Endothelial cell of umbilical vein (primary cell): Measurements from ENCODE around the gene PRTN3. TPM values are rescaled to one million over a fixed set of nuclear protein-coding genes. Genes with fewer than 3 reads are reported as not detected.

ENCODE experiments used
- BruUV-seq: library from RNA; stranded (reverse); fragments of 400-500 nt; replicated peaks from 2 replicates; lab custom pipeline; 2021; lab: Mats Ljungman, UMichigan
- CTCF ChIA-PET: fragments of 300-600, 350-600 bp; sonication (Branson Sonifier 250); formaldehyde crosslinking; loops from one replicate; lab custom pipeline; 2021; ENCODE audit warnings: antibody characterized with exemption, inconsistent platforms; lab: Charles Lee
- POLR2A ChIA-PET: fragments of 300-600, 350-600 bp; sonication (Branson Sonifier 250); formaldehyde crosslinking; loops from one replicate; lab custom pipeline; 2021; ENCODE audit warnings: antibody characterized with exemption, inconsistent platforms; lab: Charles Lee
- DNase-seq: peaks from one replicate; pipeline ENCODE4 v3.0.0-alpha.2; 2011; ENCODE audit warnings: low read depth, low spot score
- FAIRE-seq: peaks from 2 replicates; lab custom pipeline; 2011; peaks lifted over from hg19 to GRCh38; lab: Jason Lieb, UNC
- H2AFZ ChIP-seq: 2 replicates; pipeline ENCODE4 v1.6.0; 2012; ENCODE audit warnings: low read depth, low read length, control low read depth, inconsistent platforms
- H3K27ac ChIP-seq: 2 replicates; pipeline ENCODE4 v1.5.1; 2011; ENCODE audit warnings: low read depth, mild to moderate bottlenecking, control low read depth, low read length, moderate library complexity; ENCODE audit not compliant: insufficient read depth
- H3K27me3 ChIP-seq, 2 experiments: 2 replicates each; pipeline versions ENCODE4 v1.6.0 to v1.6.1; 2011; ENCODE audit warnings: low read length in 2 of 2, mixed read lengths in 1 of 2; ENCODE audit not compliant: control insufficient read depth in 2 of 2, insufficient read depth in 2 of 2
- H3K36me3 ChIP-seq, 2 experiments: 2 replicates in 1 of 2; 3 replicates in 1 of 2; pipeline ENCODE4 v1.5.1; 2011; ENCODE audit warnings: low read length in 2 of 2, mild to moderate bottlenecking in 1 of 2, moderate library complexity in 1 of 2; ENCODE audit not compliant: control insufficient read depth in 2 of 2, insufficient read depth in 2 of 2; ENCODE audit errors: extremely low read depth in 1 of 2
- H3K4me1 ChIP-seq: 3 replicates; pipeline ENCODE4 v1.5.1; 2011; ENCODE audit warnings: mild to moderate bottlenecking, low read length; ENCODE audit not compliant: control insufficient read depth, insufficient read depth; ENCODE audit errors: extremely low read depth
- H3K4me2 ChIP-seq: 2 replicates; pipeline ENCODE4 v1.6.1; 2011; ENCODE audit warnings: low read length, control low read depth, mixed read lengths; ENCODE audit not compliant: insufficient read depth
- H3K4me3 ChIP-seq, 3 experiments: fragments of 200-600 bp in 1 of 3; sonication (generic), shearing (Covaris generic) in 1 of 3; replicated peaks in 1 of 3; 2 replicates each; pipeline ENCODE4 v1.5.1; 2011 to 2016; ENCODE audit warnings: control low read depth in 3 of 3, low read length in 3 of 3, mild to moderate bottlenecking in 2 of 3, inconsistent platforms in 1 of 3, low read depth in 1 of 3, moderate library complexity in 1 of 3; ENCODE audit not compliant: insufficient read depth in 1 of 3
- H3K79me2 ChIP-seq: 2 replicates; pipeline ENCODE4 v1.6.0; 2012; ENCODE audit warnings: low read length, inconsistent platforms; ENCODE audit not compliant: control insufficient read depth, insufficient read depth
- H3K9ac ChIP-seq: replicated peaks from 2 replicates; pipeline ENCODE3; 2011; ENCODE audit warnings: low read length, control low read depth; ENCODE audit not compliant: insufficient read depth; ENCODE audit errors: extremely low read depth
- H3K9me1 ChIP-seq: replicated peaks from 3 replicates; pipeline ENCODE4 v1.6.0; 2011; ENCODE audit warnings: mild to moderate bottlenecking, low read length; ENCODE audit not compliant: control insufficient read depth, insufficient read depth; ENCODE audit errors: extremely low read depth
- H3K9me3 ChIP-seq: replicated peaks from 2 replicates; pipeline ENCODE4 v1.5.1; 2012; ENCODE audit warnings: low read length, inconsistent platforms; ENCODE audit not compliant: control insufficient read depth, insufficient read depth
- H4K20me1 ChIP-seq: replicated peaks from 2 replicates; pipeline ENCODE3; 2011; ENCODE audit warnings: mild to moderate bottlenecking, low read length; ENCODE audit not compliant: control insufficient read depth, insufficient read depth; ENCODE audit errors: extremely low read depth
- EZH2 ChIP-seq: IDR thresholded peaks from 2 replicates; pipeline ENCODE4 v1.6.1; 2012; ENCODE audit warnings: borderline replicate concordance, low read depth, mild to moderate bottlenecking, moderate library complexity, low read length, inconsistent platforms; ENCODE audit not compliant: severe bottlenecking
- GATA2 ChIP-seq: IDR thresholded peaks from 2 replicates; pipeline ENCODE4 v1.7.0; 2011; ENCODE audit warnings: low read depth, mild to moderate bottlenecking, moderate library complexity, mixed read lengths, low read length; ENCODE audit not compliant: insufficient read length, insufficient read depth
- JUN ChIP-seq: IDR thresholded peaks from 2 replicates; pipeline ENCODE4 v1.6.1; 2011; ENCODE audit warnings: borderline replicate concordance, low read depth; ENCODE audit not compliant: insufficient read length, insufficient read depth
- MYC ChIP-seq: IDR thresholded peaks from one replicate; pipeline ENCODE4 v1.6.1; 2011; ENCODE audit warnings: mild to moderate bottlenecking, low read depth, low read length
- POLR2A ChIP-seq: IDR thresholded peaks from 2 replicates; pipeline ENCODE4 v1.6.1; 2012; ENCODE audit warnings: low read depth, mild to moderate bottlenecking, control low read depth, low read length
- POLR2AphosphoS5 ChIP-seq: IDR thresholded peaks from 2 replicates; pipeline ENCODE4 v1.6.1; 2012; ENCODE audit warnings: low read depth, mild to moderate bottlenecking, control low read depth, low read length, moderate library complexity; ENCODE audit not compliant: insufficient read depth
- dilution Hi-C: fragments of 300-500 bp; cut with MboI; formaldehyde crosslinking; loops from one replicate; pipeline ENCODE4 v1.15.0; 2019; ENCODE audit warnings: low sequenced_read_pairs; ENCODE audit not compliant: extremely low pct_ligation_motif_present
- intact Hi-C: fragments of 100-400 bp; cut with micrococcal nuclease; formaldehyde crosslinking; loops from one replicate; pipeline ENCODE4 v1.10.0; 2022
- polyA plus RNA-seq, 4 experiments: library from polyadenylated mRNA; depleted of rRNA in 3 of 4; stranded (reverse) in 3 of 4; unstranded in 1 of 4; fragments of >200 nt; gene quantifications; 2 replicates each; pipeline versions ENCODE4 v1.2.1 to v1.2.3, GENCODE V29; 2011 to 2012; ENCODE audit warnings: missing spikeins in 1 of 4
- total RNA-seq: library from RNA; stranded (reverse); gene quantifications from 2 replicates; pipeline ENCODE4 v1.2.3, GENCODE V29; 2021
- TF ChIP-seq, protein P1 (sequence below): IDR thresholded peaks from 2 replicates; pipeline ENCODE4 v1.6.1; 2011; ENCODE audit not compliant: insufficient read depth, insufficient read length
- TF ChIP-seq, protein P2 (sequence below), 2 donors: IDR thresholded peaks; 1 replicate in 1 of 2; 2 replicates in 1 of 2; pipeline ENCODE4 v1.5.1; 2011; ENCODE audit warnings: low read length in 2 of 2, mild to moderate bottlenecking in 2 of 2, moderate library complexity in 2 of 2, control low read depth in 1 of 2, inconsistent platforms in 1 of 2, low read depth in 1 of 2; ENCODE audit not compliant: insufficient read depth in 1 of 2; ENCODE audit errors: extremely low read depth in 1 of 2

PRTN3 gene
- total and polyA plus RNA-seq, 2 donors (not counting 3 experiments of a cell fraction or from before 2014, with no cell fraction given), result not detected

DNA sequence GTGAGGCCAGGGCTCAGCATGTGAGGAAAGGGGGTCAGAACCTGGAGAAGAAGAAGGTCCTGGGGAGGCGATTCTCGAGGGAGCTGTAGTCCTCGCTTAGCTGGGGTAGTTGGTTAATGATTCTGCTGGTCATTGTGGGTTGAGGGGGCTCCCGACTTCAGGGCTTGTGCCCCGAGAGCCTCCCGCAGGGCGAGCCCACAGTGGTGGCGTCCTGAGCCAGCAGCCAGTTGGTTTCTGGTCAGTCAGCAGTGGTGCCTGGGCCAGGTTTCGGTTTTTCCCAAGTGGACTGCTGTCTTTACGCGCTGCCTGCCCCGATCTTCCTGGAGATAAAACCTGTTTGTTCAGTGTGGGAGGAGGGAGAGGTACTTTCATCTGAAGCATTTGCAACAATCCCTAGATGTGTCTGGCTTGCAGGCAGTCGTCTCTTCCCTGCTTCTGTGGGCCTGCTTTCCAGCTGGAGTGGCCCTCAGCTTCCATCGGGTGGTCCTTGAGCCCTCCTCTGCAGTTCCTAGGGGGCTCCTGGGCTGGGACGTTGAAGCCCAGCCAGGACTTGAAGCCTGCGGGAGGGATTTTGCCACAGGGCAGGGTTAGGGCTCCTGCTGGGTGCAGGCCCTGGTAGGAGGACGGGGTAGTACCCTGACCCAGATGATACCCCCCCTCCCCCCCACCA lies 40.3 kb upstream of the PRTN3 start:
- dilution Hi-C loops (no loop called here), intact Hi-C loops (no loop called here)
- peak overlapping the region; percentile 56 for H3K9ac ChIP-seq
- ChIA-PET POLR2A (interaction anchor here (0.6 kb wide), 1 partner anchor 59 kb away, joined by 3 read pairs; no protein-coding TSS in a partner anchor), CTCF (interaction anchor here (0.8 to 5.5 kb wide), 4 partner anchors 12 to 66 kb away, joined by 3 to 32 read pairs (median 4); no protein-coding TSS in a partner anchor)
- no peak overlapping the region for H2AFZ ChIP-seq
- H3K4me3 ChIP-seq, result peak overlapping the region in 2 of 3 experiments; percentile 12 to 28
- H3K4me1 ChIP-seq, result peaks cover 38% of the 10 kb centered on the region
- no peak overlapping the region for H3K27ac ChIP-seq
- H4K20me1 ChIP-seq, result no peaks in the 10 kb centered on the region
- peaks cover 38 to 40% of the 10 kb centered on the region in 2 experiments for H3K36me3 ChIP-seq
- H3K9me3 ChIP-seq, result no peaks in the 10 kb centered on the region
- peak; percentile 23 for DNase-seq
- no peak for FAIRE-seq
- TF ChIP-seq GATA2 (peak; percentile 28), JUN (no peak)
- peaks cover 77% of the 10 kb centered on the region for H3K79me2 ChIP-seq
- BruUV-seq, result no TSS peak
- H3K27me3 ChIP-seq, result no peaks in the 10 kb centered on the region
- H3K9me1 ChIP-seq, result no peaks in the 10 kb centered on the region
- peak overlapping the region; percentile 86 for H3K4me2 ChIP-seq

DNA sequence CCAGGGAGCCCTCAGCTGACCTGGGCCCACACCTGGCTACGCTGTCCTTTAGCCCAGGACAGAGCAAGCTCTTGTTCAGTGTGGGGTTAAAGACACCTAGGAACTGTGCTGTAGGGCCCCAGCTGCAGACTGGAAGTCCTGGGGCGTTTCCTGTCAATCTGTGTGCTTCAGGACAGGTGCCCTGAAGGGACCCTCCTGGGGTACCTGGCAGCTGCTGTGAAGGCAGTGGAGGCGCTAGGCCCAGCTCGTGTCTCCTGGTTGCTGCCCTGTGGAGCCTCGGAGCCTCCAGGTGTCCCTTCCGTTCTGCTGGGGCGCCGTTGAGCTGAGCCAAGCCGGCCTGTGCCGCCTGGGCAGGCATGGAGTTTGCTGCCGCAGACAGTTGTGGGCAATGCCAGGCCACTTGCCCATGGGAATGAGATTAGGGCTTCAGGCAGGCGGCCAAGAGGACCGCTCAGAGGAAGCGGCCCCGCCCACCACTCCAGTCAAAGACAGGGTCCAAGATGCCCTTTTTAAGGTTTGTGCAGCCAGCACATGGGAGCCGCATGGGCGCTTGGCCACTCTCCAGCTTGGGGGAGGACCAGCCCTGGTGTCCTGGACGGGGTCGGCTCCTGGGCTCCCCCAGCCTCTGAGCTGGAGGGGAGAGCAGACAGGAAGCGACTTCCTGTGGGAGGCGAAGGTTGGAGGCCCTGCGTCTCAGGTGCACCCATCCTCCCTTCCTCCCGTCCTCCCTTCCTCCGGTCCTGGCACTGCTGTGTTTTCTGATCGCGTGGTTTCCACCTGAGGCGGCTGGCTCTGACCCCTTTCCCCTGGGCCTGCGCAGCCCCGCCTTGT lies 39.6 kb upstream of the PRTN3 start:
- intact Hi-C loops (no loop called here), dilution Hi-C loops (no loop called here)
- H3K27me3 ChIP-seq, result no peaks in the 10 kb centered on the region
- peak overlapping the region; percentile 45 for H3K9ac ChIP-seq
- peak overlapping the region; percentile 13 for H3K27ac ChIP-seq
- no peaks in the 10 kb centered on the region for H4K20me1 ChIP-seq
- peak overlapping the region in 2 of 3 experiments; percentile 12 to 28 for H3K4me3 ChIP-seq
- H3K4me1 ChIP-seq, result peaks cover 38% of the 10 kb centered on the region
- peak; percentile 93 for FAIRE-seq
- ChIA-PET CTCF (interaction anchor here (0.8 to 5.5 kb wide), 5 partner anchors 13 to 67 kb away, joined by 3 to 32 read pairs (median 5); no protein-coding TSS in a partner anchor), POLR2A (interaction anchor here (1.0 to 1.2 kb wide), 3 partner anchors 11 to 23 kb away, joined by 3 to 5 read pairs (median 3); no protein-coding TSS in a partner anchor)
- H2AFZ ChIP-seq, result no peak overlapping the region
- no peaks in the 10 kb centered on the region for H3K9me1 ChIP-seq
- peak overlapping the region; percentile 86 for H3K4me2 ChIP-seq
- peak; percentile 44 for DNase-seq
- TF ChIP-seq MYC, result no peak
- TF ChIP-seq GATA2, result no peak
- TF ChIP-seq POLR2AphosphoS5, result peak; percentile 62
- no peak for TF ChIP-seq EZH2
- TF ChIP-seq JUN, result no peak
- TF ChIP-seq, protein P1, sequence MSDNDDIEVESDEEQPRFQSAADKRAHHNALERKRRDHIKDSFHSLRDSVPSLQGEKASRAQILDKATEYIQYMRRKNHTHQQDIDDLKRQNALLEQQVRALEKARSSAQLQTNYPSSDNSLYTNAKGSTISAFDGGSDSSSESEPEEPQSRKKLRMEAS, result peak; percentile 47
- TF ChIP-seq, protein P2, sequence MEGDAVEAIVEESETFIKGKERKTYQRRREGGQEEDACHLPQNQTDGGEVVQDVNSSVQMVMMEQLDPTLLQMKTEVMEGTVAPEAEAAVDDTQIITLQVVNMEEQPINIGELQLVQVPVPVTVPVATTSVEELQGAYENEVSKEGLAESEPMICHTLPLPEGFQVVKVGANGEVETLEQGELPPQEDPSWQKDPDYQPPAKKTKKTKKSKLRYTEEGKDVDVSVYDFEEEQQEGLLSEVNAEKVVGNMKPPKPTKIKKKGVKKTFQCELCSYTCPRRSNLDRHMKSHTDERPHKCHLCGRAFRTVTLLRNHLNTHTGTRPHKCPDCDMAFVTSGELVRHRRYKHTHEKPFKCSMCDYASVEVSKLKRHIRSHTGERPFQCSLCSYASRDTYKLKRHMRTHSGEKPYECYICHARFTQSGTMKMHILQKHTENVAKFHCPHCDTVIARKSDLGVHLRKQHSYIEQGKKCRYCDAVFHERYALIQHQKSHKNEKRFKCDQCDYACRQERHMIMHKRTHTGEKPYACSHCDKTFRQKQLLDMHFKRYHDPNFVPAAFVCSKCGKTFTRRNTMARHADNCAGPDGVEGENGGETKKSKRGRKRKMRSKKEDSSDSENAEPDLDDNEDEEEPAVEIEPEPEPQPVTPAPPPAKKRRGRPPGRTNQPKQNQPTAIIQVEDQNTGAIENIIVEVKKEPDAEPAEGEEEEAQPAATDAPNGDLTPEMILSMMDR (IDR thresholded peaks at IDR 0.05; ENCODE audit: extremely low read depth in 1 of 2, insufficient read depth in 1 of 2, low read depth in 1 of 2, low read length in 2 of 2), result no peak
- peak; percentile 37 for TF ChIP-seq POLR2A
- no TSS peak for BruUV-seq
- no peaks in the 10 kb centered on the region for H3K9me3 ChIP-seq
- H3K36me3 ChIP-seq, result peaks cover 43 to 46% of the 10 kb centered on the region in 2 experiments
- H3K79me2 ChIP-seq, result peaks cover 85% of the 10 kb centered on the region
